ENCODE data around the gene DPH3. TPM values are rescaled to one million over a fixed set of nuclear protein-coding genes. Genes with fewer than 3 reads are reported as not detected.

The DPH3 gene
- total and polyA plus RNA-seq, 9 of the 15 experiments (the other 6 are each of a cell fraction or from before 2014, with no cell fraction given), result 15.9 to 131 (median 38.7) TPM

DNA sequence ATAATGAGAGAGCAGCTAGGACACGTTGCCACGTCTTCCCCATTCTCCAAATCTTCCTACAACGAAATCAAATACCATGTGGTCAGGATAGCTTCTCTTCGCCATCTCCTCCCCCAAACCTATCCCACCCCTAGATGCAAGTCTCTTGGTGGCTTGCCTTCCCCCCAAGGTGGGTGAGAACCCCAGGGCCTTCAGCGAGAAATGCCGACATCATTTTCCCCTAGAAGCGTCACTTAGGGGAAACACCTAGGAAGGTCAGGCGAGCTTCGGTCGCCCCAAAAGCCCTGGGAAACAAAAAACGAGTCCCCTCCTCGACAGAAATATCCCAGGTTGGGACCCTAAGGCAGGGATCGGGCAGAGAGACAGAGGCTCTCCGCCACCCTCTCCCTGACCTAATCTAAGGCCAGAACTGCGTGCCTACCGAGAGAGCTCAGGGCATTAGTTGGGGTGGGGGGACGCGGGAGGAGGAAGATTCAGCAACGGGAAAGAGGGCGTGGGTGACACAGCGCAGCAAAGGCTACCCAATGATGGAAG lies 502 bp downstream of the DPH3 start (continued):
- TF ChIP-seq, protein P1, sequence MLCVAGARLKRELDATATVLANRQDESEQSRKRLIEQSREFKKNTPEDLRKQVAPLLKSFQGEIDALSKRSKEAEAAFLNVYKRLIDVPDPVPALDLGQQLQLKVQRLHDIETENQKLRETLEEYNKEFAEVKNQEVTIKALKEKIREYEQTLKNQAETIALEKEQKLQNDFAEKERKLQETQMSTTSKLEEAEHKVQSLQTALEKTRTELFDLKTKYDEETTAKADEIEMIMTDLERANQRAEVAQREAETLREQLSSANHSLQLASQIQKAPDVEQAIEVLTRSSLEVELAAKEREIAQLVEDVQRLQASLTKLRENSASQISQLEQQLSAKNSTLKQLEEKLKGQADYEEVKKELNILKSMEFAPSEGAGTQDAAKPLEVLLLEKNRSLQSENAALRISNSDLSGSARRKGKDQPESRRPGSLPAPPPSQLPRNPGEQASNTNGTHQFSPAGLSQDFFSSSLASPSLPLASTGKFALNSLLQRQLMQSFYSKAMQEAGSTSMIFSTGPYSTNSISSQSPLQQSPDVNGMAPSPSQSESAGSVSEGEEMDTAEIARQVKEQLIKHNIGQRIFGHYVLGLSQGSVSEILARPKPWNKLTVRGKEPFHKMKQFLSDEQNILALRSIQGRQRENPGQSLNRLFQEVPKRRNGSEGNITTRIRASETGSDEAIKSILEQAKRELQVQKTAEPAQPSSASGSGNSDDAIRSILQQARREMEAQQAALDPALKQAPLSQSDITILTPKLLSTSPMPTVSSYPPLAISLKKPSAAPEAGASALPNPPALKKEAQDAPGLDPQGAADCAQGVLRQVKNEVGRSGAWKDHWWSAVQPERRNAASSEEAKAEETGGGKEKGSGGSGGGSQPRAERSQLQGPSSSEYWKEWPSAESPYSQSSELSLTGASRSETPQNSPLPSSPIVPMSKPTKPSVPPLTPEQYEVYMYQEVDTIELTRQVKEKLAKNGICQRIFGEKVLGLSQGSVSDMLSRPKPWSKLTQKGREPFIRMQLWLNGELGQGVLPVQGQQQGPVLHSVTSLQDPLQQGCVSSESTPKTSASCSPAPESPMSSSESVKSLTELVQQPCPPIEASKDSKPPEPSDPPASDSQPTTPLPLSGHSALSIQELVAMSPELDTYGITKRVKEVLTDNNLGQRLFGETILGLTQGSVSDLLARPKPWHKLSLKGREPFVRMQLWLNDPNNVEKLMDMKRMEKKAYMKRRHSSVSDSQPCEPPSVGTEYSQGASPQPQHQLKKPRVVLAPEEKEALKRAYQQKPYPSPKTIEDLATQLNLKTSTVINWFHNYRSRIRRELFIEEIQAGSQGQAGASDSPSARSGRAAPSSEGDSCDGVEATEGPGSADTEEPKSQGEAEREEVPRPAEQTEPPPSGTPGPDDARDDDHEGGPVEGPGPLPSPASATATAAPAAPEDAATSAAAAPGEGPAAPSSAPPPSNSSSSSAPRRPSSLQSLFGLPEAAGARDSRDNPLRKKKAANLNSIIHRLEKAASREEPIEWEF (CRISPR knock-in tag; IDR thresholded peaks at IDR 0.05), result no peak
- no peak for TF ChIP-seq PCBP1 (IDR thresholded peaks at IDR 0.05; ENCODE audit: low read depth, low read length, poor library complexity, severe bottlenecking)
- TF ChIP-seq CBX5 (IDR thresholded peaks at IDR 0.05; ENCODE audit: borderline replicate concordance, low read depth), result no peak; the same call in 1 of the 2 replicates
- TF ChIP-seq KAT2B (IDR thresholded peaks at IDR 0.05; ENCODE audit: low read depth, low read length), result no peak
- TF ChIP-seq, protein P2, sequence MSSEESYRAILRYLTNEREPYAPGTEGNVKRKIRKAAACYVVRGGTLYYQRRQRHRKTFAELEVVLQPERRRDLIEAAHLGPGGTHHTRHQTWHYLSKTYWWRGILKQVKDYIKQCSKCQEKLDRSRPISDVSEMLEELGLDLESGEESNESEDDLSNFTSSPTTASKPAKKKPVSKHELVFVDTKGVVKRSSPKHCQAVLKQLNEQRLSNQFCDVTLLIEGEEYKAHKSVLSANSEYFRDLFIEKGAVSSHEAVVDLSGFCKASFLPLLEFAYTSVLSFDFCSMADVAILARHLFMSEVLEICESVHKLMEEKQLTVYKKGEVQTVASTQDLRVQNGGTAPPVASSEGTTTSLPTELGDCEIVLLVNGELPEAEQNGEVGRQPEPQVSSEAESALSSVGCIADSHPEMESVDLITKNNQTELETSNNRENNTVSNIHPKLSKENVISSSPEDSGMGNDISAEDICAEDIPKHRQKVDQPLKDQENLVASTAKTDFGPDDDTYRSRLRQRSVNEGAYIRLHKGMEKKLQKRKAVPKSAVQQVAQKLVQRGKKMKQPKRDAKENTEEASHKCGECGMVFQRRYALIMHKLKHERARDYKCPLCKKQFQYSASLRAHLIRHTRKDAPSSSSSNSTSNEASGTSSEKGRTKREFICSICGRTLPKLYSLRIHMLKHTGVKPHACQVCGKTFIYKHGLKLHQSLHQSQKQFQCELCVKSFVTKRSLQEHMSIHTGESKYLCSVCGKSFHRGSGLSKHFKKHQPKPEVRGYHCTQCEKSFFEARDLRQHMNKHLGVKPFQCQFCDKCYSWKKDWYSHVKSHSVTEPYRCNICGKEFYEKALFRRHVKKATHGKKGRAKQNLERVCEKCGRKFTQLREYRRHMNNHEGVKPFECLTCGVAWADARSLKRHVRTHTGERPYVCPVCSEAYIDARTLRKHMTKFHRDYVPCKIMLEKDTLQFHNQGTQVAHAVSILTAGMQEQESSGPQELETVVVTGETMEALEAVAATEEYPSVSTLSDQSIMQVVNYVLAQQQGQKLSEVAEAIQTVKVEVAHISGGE (CRISPR knock-in tag; IDR thresholded peaks at IDR 0.05), result no peak
- TF ChIP-seq, protein P3, sequence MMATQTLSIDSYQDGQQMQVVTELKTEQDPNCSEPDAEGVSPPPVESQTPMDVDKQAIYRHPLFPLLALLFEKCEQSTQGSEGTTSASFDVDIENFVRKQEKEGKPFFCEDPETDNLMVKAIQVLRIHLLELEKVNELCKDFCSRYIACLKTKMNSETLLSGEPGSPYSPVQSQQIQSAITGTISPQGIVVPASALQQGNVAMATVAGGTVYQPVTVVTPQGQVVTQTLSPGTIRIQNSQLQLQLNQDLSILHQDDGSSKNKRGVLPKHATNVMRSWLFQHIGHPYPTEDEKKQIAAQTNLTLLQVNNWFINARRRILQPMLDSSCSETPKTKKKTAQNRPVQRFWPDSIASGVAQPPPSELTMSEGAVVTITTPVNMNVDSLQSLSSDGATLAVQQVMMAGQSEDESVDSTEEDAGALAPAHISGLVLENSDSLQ (IDR thresholded peaks at IDR 0.05), result no peak
- no peak for TF ChIP-seq SIX5 (IDR thresholded peaks at IDR 0.05; ENCODE audit: borderline replicate concordance in 1 of 2, insufficient read depth in 1 of 2, low read depth in 1 of 2, low read length in 2 of 2)
- TF ChIP-seq HNRNPL (IDR thresholded peaks at IDR 0.05; ENCODE audit: low read depth, low read length), result no peak
- TF ChIP-seq, protein P4, sequence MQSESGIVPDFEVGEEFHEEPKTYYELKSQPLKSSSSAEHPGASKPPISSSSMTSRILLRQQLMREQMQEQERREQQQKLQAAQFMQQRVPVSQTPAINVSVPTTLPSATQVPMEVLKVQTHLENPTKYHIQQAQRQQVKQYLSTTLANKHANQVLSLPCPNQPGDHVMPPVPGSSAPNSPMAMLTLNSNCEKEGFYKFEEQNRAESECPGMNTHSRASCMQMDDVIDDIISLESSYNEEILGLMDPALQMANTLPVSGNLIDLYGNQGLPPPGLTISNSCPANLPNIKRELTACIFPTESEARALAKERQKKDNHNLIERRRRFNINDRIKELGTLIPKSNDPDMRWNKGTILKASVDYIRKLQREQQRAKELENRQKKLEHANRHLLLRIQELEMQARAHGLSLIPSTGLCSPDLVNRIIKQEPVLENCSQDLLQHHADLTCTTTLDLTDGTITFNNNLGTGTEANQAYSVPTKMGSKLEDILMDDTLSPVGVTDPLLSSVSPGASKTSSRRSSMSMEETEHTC (IDR thresholded peaks at IDR 0.05), result no peak
- no peak for TF ChIP-seq ZNF584 (CRISPR knock-in tag; IDR thresholded peaks at IDR 0.05; ENCODE audit: low read depth)
- TF ChIP-seq STAT5B (CRISPR knock-in tag; IDR thresholded peaks at IDR 0.05), result no peak
- no peak for TF ChIP-seq KDM1A (IDR thresholded peaks at IDR 0.05)
- TF ChIP-seq GTF2E2 (tag; IDR thresholded peaks at IDR 0.05), result 0 out of 2 replicates have a peak, but pooled peaks have one; percentile 20
- no peak for TF ChIP-seq ZNF830 (CRISPR knock-in tag; IDR thresholded peaks at IDR 0.05)
- TF ChIP-seq TCF7 (IDR thresholded peaks at IDR 0.05; ENCODE audit: borderline replicate concordance), result no peak
- peak; percentile 35 for TF ChIP-seq KDM5B (IDR thresholded peaks at IDR 0.05; ENCODE audit: insufficient replicate concordance, low read depth, low read length)
- TF ChIP-seq RHOXF2B (CRISPR knock-in tag; conservative IDR thresholded peaks at IDR 0.05), result no peak

All from K562 (cell line).